LNCaP clone FGC (cell line): ENCODE data around the gene ZNF442.
"Not testable (repeated sequence)": the region's sequence is repeated elsewhere in the genome, so short reads cannot be mapped to it uniquely, and the experiment has no call there.

Experiments used
- DNase-seq: peaks from one replicate; pipeline ENCODE4 v3.0.0-alpha.2; 2011; ENCODE audit warnings: low read depth
- H3K4me3 ChIP-seq: 2 replicates; pipeline ENCODE4 v1.5.1; 2011; ENCODE audit warnings: mild to moderate bottlenecking, low read depth, low read length, control low read depth
- TF ChIP-seq, protein P1 (sequence below): IDR thresholded peaks from 2 replicates; pipeline ENCODE4 v1.5.1; 2012; ENCODE audit warnings: mild to moderate bottlenecking; ENCODE audit not compliant: control insufficient read depth, insufficient read depth; ENCODE audit errors: extremely low read depth

Gene ZNF442

DNA sequence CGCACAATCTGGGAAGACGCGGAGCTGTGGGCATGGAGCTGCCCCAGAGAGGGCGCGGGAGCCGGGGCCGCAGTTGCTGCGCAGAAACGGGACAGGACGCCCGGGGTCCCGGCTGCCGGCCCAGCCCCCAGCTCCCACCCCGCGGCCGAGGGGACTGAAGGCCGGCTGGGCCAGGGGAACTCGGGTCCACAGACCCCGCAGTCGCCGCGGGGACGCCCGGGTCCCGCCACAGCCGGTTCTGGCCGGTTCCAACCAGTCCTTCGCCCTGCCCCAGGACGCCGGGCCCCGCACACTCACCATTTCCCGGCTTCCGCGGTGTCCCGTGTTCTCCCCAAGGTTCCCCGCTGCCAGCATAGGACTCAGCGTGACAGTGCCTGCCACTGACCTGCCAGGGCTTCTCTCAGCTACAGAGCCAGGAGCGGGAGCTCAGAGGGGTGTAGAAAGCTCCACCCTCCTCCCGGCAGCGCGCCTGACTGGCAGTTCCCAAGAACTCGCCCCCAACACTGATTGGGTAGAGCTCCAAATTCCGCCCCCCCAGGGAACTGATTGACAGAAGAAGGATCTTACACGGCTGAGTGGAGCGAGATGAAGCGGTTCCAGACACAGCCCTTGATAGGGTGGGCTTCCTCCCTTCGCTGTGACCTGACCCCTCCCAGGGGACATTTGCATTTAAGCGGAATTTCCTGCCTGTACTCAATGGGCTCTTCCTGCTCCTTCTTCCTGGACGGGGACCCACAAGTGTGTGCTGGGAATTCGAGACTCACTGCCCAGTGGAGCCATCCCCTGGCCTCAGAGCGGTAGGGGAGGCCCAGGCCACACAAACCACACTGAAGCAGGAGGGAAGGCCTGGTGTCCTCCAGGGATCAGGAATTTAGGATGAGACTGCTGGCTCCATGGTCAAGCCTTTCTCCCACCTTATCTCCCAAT lies at the start of gene ZNF442:
ZNF442 (minus strand) TSS at position 448 of the 927 bp plus-strand sequence. CDS start 2,052 bp downstream, outside the sequence.
- TF ChIP-seq, protein P1, sequence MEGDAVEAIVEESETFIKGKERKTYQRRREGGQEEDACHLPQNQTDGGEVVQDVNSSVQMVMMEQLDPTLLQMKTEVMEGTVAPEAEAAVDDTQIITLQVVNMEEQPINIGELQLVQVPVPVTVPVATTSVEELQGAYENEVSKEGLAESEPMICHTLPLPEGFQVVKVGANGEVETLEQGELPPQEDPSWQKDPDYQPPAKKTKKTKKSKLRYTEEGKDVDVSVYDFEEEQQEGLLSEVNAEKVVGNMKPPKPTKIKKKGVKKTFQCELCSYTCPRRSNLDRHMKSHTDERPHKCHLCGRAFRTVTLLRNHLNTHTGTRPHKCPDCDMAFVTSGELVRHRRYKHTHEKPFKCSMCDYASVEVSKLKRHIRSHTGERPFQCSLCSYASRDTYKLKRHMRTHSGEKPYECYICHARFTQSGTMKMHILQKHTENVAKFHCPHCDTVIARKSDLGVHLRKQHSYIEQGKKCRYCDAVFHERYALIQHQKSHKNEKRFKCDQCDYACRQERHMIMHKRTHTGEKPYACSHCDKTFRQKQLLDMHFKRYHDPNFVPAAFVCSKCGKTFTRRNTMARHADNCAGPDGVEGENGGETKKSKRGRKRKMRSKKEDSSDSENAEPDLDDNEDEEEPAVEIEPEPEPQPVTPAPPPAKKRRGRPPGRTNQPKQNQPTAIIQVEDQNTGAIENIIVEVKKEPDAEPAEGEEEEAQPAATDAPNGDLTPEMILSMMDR = peak; percentile 64
- peak within 1 kb of the TSS; percentile 78 for H3K4me3 ChIP-seq
- DNase-seq = peak; percentile 95

DNA sequence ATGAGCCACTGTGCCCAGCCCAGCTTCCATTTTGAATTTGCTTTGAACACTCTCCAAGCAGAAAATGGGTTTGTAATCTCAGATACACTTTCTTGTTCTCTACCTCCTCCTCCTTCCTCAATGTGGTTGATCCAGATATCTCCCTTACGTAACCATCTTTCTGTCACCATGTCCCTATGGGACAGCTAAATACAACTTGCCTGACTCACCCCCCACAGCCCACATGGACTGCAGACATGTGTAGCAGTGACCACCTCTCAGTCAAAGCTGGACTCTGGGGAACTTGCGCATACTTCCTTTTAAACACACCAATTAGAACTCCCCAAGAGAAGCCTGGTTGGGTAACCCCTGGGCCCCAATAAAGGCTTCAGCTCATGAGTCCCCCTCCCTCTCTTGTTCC lies 46.4 kb upstream of the ZNF442 start:
- no peak for DNase-seq
- TF ChIP-seq, protein P1 = no peak
- no peak overlapping the region for H3K4me3 ChIP-seq

DNA sequence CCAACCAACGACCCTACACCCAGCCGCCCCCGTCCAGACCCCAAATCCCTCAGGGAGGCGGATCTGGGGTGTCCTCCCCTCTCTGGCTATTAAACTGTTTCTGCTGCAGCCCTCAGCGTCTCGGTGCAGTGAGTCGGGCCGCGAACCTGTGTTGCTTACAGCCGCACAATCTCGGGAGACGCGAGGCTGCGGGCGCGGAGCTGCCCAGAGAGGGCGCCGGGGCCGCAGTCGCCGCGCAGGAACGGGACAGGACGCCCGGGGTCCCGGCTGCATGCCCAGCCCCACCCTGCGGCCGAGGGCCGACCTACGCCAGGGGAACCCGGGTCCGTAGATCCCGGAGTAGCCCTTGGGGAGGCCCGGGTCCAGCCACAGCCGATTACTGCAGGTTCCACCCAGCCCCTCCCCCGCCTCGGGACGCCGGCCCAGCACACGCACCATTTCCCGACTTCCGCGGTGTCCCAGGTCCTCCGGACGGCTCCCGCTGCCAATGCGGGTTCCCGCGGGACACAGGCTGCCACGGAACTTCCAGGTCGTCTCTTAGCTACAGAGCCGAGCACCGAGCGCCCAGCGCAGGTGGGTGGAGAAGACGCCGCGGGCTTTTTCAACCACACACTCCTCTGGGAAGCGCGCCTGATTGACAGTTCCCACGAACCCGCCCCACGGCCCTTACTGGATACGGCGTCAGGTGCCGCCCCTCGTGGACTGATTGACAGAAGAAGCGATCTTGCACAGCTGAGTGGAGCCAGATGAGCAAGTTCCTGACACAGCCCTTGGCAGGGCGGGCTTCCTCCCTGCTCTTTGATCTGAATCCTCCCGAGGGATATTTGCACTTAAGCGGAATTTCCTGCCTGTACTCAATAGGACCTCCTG lies 35.4 kb upstream of the ZNF442 start, which contains the start of gene ZNF799:
ZNF799 (minus strand) TSS at position 639 of the 870 bp plus-strand sequence; CDS start at position 438, 201 bp downstream.
- DNase-seq = peak; percentile 98
- TF ChIP-seq, protein P1 = peak; percentile 22
- peak within 1 kb of the TSS; percentile 87 for H3K4me3 ChIP-seq

DNA sequence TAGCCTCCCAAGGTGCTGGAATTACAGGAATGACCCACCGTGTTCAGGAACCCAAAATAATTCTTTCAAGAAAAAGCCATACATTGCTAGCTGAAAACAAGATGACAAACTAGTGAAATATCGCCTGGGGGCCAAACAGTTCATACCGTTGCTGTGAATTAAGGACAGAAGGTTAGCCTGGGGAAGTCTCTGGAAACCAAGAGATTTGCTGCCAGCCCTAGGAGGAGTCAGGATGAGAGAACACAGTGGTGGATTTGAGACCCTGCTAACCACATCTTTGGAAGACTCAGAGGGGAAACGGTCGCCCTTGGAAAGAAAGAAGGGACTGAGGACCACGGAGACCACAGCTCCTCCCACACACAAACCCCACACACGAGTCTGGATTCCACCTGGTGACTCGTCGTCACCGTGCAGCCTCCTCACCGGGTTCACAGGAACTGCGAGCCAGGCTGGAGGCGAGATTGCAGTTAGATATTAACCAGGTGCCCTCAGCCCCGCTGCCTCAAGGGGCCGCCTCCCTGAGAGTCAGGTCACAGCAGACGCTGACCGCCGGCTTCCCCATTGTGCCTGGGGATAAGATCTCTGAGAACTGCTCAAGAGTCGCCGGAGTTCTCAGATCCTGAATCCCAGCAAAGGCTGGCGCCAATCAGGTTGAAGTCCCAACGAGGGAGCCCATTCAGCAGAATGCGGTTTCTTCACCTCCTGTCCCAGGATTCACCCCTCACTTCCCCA lies 34.6 kb upstream of the ZNF442 start:
- DNase-seq = not testable (repeated sequence)

DNA sequence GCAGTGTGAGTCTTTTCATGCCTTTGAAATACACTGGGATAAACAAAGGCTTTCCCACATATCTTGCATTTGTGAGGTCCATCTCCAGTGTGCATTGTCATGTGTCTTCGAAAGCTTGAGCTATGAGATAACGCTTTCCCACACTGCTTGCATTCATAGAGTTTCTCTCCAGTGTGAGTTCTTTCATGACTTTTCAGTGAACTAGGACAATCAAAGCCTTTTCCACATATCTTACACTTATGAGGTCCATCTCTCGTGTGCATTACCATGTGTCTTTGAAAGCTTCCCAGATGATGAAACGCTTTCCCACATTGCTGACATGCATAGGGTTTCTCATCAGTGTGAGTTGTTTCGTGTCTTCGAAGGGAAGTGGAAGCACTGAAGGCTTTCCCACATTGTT lies 25.7 kb upstream of the ZNF442 start:
- not testable (repeated sequence) for DNase-seq, H3K4me3 ChIP-seq

More for the DNA sequence above, 34.6 kb upstream of the ZNF442 start:
- H3K4me3 ChIP-seq = peak overlapping the region; percentile 87

DNA sequence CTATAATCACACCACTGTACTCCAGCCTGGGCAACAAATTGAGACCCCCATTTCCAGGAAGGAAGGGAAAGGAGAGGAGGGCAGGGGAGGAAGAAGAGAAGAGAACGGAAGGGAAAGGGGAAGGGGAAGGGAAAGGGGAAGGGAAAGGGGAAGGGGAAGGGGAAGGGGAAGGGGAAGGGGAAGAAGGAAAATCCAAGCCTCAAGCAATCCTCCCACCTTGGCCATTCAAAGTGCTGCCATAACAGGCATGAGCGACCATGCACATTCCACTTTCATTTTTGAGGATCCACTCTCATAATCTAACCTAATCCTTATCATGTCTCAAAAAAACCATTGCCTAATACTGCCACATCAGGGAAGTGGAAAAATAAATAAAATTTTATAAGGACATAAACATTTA lies 20.9 kb upstream of the ZNF442 start:
- DNase-seq, H3K4me3 ChIP-seq: not testable (repeated sequence)

DNA sequence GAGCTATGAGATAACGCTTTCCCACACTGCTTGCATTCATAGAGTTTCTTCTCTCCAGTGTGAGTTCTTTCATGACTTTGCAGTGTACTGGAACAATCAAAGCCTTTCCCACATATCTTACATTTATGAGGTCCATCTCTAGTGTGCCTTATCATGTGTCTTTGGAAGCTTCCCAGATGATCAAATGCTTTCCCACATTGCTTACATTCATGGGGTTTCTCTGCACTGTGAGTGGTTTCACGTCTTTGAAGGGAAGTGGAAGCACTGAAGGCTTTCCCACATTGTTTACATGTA lies 14.9 kb upstream of the ZNF442 start:
- no peak overlapping the region for H3K4me3 ChIP-seq
- TF ChIP-seq, protein P1 = no peak
- no peak for DNase-seq
